ENCODE data around the gene HYI. TPM values are rescaled to one million over a fixed set of nuclear protein-coding genes. Genes with fewer than 3 reads are reported as not detected.

HYI gene
- total RNA-seq, 1 donor from 2014 or later: 28.7 TPM

GRCh38 chr1:43425045-43425444, 28.7 kb downstream of the HYI start:
- DNase-seq (ENCODE audit: low read depth) (no peak), FAIRE-seq (no peak)
- peaks cover 59% of the 10 kb centered on the region for H3K36me3 ChIP-seq (ENCODE audit: control insufficient read depth, insufficient read depth, low read length)
- no peak for TF ChIP-seq CTCF (IDR thresholded peaks at IDR 0.05; ENCODE audit: insufficient read depth, low read length, severe bottlenecking)
- no peaks in the 10 kb centered on the region for H3K27me3 ChIP-seq (ENCODE audit: control insufficient read depth, insufficient read depth, low read length)
- H3K4me3 ChIP-seq (ENCODE audit: low read depth, low read length): no peak overlapping the region

- no peak for FAIRE-seq
- DNase-seq (ENCODE audit: low read depth): peak; percentile 94
- no peak overlapping the region for H3K4me3 ChIP-seq (ENCODE audit: low read depth, low read length)
Measured at GRCh38 chr1:43423672-43424550, 29.8 kb downstream of the HYI start.

GRCh38 chr1:43422995-43423671, 30.6 kb downstream of the HYI start:
- no peaks in the 10 kb centered on the region for H3K27me3 ChIP-seq (ENCODE audit: control insufficient read depth, insufficient read depth, low read length)
- peaks cover 56% of the 10 kb centered on the region for H3K36me3 ChIP-seq (ENCODE audit: control insufficient read depth, insufficient read depth, low read length)
- FAIRE-seq (peak; percentile 97), DNase-seq (ENCODE audit: low read depth) (no peak)
- H3K4me3 ChIP-seq (ENCODE audit: low read depth, low read length): no peak overlapping the region
- TF ChIP-seq CTCF (IDR thresholded peaks at IDR 0.05; ENCODE audit: insufficient read depth, low read length, severe bottlenecking): no peak

More at GRCh38 chr1:43423672-43424550, 29.8 kb downstream of the HYI start:
- TF ChIP-seq CTCF (IDR thresholded peaks at IDR 0.05; ENCODE audit: insufficient read depth, low read length, severe bottlenecking): no peak
- H3K36me3 ChIP-seq (ENCODE audit: control insufficient read depth, insufficient read depth, low read length): peaks cover 60% of the 10 kb centered on the region
- H3K27me3 ChIP-seq (ENCODE audit: control insufficient read depth, insufficient read depth, low read length): no peaks in the 10 kb centered on the region

GRCh38 chr1:43421976-43422750, 31.6 kb downstream of the HYI start:
- TF ChIP-seq CTCF (IDR thresholded peaks at IDR 0.05; ENCODE audit: insufficient read depth, low read length, severe bottlenecking): no peak
- Histone ChIP-seq H3K36me3 (ENCODE audit: control insufficient read depth, insufficient read depth, low read length) (peaks cover 53% of the 10 kb centered on the region), H3K4me3 (ENCODE audit: low read depth, low read length) (no peak overlapping the region), H3K27me3 (ENCODE audit: control insufficient read depth, insufficient read depth, low read length) (no peaks in the 10 kb centered on the region)
- FAIRE-seq (no peak), DNase-seq (ENCODE audit: low read depth) (no peak)

GRCh38 chr1:43421396-43421795, 32.3 kb downstream of the HYI start:
- FAIRE-seq: no peak
- no peaks in the 10 kb centered on the region for H3K27me3 ChIP-seq (ENCODE audit: control insufficient read depth, insufficient read depth, low read length)
- no peak overlapping the region for H3K4me3 ChIP-seq (ENCODE audit: low read depth, low read length)
- H3K36me3 ChIP-seq (ENCODE audit: control insufficient read depth, insufficient read depth, low read length): peaks cover 48% of the 10 kb centered on the region
- no peak for DNase-seq (ENCODE audit: low read depth)
- TF ChIP-seq CTCF (IDR thresholded peaks at IDR 0.05; ENCODE audit: insufficient read depth, low read length, severe bottlenecking): no peak

All from bronchial epithelial cell (primary cell).